Endometrial microvascular endothelial cells (primary cell): Measurements from ENCODE around the gene CCDC40. TPM values are rescaled to one million over a fixed set of nuclear protein-coding genes. Genes with fewer than 3 reads are reported as not detected.

Experiments used
- in situ Hi-C: cut with HindIII; loops from 2 replicates; pipeline ENCODE4 v1.10.0; 2017; ENCODE audit warnings: low sequenced_read_pairs, low pct_unique_long_range_greater_than_20kb; ENCODE audit errors: inconsistent ontology term
- total RNA-seq: library from RNA; depleted of rRNA; stranded (reverse); fragments of >200 nt; gene quantifications from one replicate; pipeline ENCODE4 v1.2.3, GENCODE V29; 2015; ENCODE audit errors: inconsistent ontology term

CCDC40 gene
- total RNA-seq, 1 donor from 2014 or later: not detected

DNA sequence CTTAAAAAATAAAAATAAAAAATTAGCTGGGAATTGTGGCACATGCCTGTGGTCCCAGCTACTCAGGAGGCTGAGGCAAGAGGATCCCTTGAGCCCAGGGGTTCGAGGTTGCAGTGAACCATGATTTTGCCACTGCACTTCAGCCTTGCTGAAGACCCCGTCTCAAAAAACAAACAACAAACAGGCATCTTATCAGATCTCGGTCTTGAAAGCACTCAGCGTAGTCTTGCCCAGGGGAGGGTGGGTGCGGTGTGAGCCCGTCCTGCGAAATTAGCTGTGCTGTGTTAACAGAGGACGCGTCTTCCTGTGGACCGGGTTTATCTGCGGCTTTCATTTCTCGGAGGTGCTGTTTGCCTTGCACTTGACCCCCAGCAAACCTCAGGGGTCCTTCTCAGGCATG is 70.3 kb downstream of the CCDC40 start:
- in situ Hi-C loops: no loop called here

DNA sequence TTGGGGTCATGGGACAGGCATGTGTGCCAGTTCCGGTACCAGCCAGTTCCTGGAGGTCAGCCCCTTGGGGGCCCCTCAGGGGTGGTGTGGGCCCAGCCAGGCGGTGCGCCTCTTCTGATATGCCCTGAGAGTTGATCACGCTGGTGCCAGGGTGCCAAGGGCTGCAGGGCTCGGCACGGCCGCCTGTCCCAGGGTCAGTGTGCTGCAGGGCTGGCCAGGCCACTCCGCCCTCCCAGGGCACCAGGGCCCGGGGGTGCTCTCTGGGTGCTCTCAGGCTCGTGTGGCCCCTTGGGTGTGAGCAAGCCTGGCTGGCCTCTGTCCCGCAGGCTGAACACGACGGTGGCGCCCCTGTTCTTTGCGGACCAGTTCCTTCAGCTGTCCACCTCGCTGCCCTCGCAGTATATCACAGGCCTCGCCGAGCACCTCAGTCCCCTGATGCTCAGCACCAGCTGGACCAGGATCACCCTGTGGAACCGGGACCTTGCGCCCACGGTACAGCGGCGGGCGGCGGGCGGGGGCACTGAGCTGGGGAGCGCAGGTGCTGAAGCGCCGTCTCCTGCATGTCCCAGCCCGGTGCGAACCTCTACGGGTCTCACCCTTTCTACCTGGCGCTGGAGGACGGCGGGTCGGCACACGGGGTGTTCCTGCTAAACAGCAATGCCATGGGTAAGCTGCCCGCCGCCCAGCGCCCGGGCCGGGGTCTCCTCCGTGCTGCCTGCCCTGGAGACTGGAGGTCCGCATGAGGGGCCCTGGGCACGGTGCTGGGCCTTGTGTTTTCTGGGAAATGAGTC is 71.0 kb downstream of the CCDC40 start:
- in situ Hi-C loops: no loop called here

DNA sequence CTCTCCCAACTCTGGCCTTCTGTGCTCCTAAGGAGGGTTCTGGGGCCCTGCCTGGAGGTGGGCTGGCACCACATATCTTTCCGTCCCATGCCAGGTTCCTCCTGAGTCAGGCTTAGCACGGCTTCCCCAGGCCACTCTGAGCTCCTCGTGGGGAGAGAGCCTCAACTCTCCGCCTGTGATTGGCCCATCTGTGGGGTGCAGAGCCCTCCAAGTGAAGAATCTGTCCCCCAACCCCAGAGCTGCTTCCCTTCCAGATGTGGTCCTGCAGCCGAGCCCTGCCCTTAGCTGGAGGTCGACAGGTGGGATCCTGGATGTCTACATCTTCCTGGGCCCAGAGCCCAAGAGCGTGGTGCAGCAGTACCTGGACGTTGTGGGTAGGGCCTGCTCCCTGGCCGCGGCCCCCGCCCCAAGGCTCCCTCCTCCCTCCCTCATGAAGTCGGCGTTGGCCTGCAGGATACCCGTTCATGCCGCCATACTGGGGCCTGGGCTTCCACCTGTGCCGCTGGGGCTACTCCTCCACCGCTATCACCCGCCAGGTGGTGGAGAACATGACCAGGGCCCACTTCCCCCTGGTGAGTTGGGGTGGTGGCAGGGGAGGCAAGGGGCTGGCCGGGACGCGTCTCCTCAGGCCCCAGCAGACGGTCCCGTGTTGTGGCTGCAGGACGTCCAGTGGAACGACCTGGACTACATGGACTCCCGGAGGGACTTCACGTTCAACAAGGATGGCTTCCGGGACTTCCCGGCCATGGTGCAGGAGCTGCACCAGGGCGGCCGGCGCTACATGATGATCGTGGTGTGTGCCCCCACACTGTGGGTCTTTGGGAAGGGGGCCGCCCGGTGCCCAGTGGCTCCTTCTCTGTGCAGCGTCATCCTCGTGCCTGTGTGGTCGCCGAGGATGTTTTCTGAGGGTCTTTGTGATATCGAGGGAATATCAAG is 71.9 kb downstream of the CCDC40 start:
- in situ Hi-C loops: no loop called here

DNA sequence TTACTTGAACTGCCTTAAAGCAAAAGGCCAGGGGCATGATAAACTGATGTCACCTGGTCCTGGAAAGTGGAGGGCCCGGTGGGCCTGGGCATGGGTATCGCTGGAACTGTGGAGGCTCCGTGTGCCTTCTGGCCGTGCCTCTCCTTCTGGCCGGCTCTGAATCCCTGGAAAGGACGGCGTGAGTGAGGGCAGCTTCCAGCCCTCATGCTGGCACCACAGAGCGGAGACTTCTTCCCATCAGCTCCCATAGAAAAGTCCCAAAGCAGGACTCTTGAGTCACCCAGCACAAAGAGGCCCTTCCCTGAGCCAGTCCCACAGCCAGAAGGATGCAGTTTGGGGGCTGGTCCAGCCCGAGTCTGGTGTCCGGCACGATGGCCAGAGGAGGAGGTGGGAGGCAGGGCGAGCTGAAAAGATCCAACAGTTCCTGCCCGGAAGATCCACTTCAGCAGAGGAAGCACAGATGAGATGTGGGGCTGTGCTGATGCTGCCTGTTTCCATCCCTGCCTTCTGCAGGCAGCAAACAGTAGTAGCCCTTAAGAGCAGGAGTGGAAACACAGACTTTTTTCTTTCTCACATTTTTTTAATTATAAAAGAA is 72.7 kb downstream of the CCDC40 start:
- in situ Hi-C loops: no loop called here

DNA sequence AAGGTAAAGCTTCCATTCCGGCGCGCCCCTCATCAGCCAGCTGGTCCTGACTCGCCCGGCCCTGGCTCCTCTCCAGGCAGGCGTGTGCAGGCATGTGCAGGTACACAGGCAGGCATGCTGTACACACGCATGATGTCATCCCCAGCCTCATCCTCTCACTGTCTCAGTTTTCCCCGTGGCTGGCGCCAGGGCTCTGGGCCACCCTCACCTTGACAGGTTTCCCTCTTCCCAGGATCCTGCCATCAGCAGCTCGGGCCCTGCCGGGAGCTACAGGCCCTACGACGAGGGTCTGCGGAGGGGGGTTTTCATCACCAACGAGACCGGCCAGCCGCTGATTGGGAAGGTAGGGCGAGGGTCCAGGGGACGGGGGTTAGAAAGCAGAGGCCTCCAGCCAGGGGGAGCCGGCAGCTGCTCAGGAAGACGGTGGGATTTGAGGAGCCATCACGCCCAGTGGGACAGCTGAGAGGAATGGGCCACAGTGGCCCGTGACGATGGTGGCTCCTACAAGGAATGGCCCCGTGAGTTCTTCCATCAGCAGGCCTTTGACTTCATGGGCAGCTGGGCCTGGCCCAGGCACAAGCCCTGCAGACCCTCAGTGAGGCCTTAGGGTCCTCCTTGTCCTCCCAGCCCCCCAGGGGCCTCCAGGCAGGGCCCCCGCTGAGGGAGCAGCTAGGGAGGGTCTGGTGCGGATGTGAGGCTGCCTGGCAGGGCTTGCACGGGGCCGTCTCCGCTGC is 73.4 kb downstream of the CCDC40 start:
- in situ Hi-C loops: no loop called here

DNA sequence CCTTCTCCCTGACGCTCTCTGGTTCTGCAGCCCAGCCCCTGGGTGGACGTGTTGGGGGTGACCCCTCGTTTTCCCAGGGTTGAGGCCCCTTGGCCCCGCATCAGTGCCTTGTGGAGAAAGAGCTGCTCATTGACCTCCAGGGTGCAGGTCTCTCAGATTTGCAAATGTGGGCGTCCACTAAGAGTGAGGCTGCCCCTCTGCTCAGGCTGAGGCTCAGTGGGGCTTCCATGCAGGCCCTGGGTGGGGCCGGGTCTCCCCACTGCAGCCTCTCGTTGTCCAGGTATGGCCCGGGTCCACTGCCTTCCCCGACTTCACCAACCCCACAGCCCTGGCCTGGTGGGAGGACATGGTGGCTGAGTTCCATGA is 74.0 kb downstream of the CCDC40 start:
- in situ Hi-C loops: no loop called here

DNA sequence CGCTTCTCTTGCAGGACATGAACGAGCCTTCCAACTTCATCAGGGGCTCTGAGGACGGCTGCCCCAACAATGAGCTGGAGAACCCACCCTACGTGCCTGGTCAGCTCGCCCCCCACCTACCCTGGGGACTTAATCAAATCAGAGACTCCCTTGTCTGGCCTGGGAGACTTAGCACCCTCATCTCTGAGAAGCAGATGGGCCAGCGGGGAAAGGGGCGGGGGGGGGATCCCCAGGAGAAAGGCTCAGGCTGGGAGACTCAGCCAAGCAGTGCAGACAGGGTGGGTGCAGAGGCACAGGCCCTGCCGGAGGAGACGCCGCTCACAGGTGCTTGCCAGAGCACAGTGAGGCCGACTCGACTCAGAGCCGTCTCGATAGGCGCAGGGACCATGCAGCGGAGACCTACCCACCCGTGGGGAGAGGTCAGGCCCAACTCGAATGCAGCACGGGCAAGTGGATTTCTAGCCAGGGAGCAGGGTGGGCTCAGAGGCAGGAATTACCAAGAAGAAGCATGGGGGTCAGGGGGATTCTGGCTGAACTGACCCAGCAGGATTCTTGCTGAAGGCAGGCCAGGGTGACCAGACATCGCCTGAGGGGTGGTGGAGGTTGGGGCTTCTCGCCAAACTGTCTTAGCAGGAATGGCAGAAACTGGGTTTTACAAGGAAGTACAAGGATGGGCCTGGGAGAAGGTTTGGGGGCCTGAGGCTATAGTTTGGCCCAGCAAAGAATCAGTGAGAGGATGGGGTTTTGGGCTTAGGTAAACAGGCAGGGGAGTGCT is 74.7 kb downstream of the CCDC40 start:
- in situ Hi-C loops: no loop called here

DNA sequence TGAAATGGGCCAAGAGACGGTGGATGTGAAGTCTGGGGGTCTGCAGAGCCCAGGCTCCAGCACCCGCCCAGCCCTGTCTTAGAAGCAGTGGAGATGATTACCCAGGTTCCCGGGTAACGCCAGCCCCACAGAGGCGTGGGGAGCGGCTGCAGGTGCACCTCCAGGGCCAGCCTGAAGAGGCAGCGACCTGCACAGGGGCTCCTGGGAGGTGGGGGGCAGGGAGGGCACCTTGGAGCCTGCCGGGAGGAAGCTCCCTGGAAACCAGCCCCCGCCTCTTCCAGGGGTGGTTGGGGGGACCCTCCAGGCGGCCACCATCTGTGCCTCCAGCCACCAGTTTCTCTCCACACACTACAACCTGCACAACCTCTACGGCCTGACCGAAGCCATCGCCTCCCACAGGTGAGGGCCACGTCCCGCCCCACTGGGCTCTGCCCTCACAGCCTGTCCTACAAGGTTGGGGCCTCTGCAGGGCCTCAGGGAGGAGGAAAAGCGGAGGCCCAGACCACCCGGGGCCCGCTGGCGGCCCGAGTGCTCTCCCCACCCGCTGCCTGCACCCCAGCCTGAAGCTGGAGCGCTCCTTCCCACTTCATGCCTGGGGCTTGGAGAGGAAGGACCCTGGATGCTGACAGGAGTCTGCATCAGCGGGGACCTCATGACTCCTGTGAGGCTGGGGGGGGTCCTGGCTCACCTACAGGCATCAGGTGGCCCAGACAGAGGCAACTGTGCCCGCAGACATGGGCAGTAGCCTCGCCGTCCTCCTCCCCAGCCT is 75.4 kb downstream of the CCDC40 start:
- in situ Hi-C loops: no loop called here

DNA sequence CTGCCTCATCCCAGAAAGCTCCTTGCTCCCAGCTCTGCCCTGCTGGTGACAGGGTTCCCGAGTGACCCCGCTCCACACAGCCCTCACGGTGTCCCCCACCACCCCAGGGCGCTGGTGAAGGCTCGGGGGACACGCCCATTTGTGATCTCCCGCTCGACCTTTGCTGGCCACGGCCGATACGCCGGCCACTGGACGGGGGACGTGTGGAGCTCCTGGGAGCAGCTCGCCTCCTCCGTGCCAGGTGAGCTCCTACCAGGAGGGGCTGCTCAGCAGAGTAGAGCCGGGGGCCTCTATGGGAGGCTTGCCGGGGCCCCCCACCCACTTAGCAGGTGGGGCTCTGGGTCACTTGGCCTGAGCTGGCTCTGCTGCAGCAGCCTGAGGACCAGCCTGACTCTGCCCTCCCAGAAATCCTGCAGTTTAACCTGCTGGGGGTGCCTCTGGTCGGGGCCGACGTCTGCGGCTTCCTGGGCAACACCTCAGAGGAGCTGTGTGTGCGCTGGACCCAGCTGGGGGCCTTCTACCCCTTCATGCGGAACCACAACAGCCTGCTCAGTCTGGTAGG is 76.1 kb downstream of the CCDC40 start:
- in situ Hi-C loops: no loop called here

DNA sequence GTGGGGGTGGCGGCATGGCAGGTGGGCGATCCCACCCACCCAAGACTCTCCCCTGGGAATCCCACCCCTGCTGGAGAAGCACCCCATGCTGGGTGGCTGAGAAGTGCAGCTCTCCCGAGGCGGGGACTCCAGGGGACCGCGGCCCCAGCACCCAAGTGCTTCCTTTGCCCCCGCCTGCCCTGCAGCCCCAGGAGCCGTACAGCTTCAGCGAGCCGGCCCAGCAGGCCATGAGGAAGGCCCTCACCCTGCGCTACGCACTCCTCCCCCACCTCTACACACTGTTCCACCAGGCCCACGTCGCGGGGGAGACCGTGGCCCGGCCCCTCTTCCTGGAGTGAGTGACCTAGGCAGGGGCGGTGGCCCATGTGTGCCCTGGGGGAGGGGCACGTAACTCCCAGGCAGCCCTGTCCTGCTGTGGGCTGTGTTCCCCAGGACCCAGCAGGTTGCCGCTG is 76.6 kb downstream of the CCDC40 start:
- in situ Hi-C loops: no loop called here

DNA sequence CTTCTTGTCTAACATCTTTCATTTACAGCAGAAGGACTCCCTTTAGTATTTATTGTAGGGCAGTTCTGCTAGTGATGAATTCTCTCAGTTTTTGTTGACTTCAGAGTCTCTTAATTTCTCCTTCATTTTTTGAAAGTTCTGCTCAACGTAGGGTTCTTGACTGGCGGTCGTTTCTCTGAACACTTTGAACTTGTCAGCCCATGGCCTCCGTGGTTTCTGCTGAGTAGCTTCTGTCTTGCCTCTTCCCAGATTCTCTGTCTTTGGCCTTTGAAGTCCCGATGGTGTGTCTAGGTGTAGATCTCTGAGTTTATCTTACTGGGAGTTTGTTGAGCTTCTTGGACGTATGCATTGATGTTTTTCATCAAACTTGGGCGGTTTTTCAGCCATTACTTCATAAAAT is 78.3 kb downstream of the CCDC40 start:
- in situ Hi-C loops: no loop called here

DNA sequence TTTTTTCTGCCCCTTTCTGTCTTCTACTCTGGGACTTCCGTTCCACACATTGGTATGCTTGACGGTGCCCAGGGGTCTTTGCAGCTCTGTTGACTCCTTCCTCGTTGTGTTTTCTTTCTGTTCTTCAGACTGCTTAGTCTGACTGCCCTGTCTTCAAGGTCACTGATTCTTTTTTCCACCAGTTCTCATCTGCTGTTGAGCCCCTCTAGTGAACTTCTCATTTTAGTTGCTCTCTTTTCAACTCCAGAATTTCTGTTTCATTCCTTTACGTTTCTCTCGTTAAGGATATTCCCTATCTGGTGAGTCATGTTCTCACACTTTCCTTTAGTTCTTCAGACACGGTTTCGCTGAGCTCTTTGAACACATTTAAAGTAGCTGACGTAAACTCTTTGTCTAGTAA is 78.7 kb downstream of the CCDC40 start:
- in situ Hi-C loops: no loop called here

DNA sequence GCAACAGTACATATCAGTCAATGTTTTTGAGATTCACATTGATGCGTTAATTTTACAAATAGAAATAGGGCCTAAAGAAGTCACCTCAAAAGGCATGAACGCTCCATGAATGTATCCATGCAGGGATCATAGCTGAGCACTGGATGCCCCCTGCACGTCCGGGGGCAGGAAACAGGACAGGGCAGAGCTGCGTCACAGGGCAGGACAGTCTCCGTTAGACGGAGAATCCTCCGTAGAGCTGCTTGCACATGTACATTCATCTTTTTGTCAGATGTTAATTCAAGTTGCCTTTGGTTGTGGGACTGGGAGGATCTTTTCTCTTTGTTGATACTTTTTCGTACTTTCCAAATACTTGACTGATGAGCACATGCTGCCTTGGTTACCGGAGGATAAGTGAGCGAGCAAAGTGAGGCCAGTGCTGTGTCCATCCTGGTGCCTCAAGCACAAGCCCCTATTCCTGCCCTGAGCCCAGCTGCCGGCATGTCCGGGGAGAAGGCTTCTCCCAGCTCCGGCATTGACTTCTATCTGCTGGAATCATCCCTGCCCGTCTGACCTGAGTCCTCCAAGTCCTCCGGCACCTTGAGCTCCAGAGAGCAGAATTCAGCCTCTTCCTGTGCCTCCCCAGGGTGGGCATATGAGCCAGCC is 80.0 kb downstream of the CCDC40 start:
- in situ Hi-C loops: no loop called here

DNA sequence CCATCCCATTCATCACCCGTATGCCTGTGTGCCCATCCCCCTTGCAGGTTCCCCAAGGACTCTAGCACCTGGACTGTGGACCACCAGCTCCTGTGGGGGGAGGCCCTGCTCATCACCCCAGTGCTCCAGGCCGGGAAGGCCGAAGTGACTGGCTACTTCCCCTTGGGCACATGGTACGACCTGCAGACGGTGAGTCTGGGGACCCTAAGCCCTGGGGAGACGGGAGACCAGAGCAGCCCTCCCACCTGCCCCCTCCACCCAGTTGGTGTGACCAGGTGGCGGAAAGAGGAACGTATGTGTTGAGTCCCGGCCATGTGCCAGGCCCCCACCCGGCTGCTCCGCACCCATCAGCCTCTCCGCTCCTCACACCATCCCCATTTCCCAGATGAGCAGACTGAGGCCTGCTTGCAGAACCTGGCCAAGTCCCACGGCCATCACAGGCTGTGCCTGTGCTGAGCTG is 80.5 kb downstream of the CCDC40 start:
- in situ Hi-C loops: no loop called here

DNA sequence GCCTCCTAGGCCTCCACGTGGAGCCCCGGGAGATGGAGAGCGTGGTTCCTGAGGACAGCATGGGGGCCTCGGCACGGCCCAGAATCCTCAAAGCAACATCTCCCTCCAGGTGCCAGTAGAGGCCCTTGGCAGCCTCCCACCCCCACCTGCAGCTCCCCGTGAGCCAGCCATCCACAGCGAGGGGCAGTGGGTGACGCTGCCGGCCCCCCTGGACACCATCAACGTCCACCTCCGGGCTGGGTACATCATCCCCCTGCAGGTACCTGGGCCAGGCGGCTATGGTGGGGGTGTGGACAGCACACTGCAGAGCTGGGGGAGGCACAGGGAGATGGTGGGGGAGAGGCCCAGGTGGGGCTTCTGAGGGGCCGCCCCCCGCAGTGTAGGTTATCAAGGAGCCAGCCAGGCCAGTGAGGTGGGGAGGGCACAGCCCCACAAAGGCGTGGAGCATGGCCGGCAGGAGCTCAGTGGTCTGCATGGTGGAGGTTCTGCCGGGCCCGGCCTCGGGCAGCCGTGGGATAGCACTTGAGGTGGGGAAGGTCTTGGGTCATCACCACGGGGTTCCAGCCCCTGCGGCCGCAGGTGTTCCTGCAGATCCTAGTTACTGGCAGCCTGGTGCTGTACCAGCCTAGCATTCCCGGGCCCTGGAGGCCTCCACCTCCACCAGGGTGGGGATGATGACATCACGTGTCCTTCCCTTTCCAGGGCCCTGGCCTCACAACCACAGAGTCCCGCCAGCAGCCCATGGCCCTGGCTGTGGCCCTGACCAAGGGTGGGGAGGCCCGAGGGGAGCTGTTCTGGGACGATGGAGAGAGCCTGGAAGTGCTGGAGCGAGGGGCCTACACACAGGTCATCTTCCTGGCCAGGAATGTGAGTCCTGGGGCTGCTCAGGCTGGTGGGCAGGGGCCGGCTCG is 81.3 kb downstream of the CCDC40 start:
- in situ Hi-C loops: no loop called here
